Adipose tissue (tissue), 3 donors: ENCODE data around the gene ZNF35. TPM values are rescaled to one million over a fixed set of nuclear protein-coding genes. Genes with fewer than 3 reads are reported as not detected.

Experiments used
- H3K27ac ChIP-seq: one replicate; pipeline ENCODE4 v1.5.1; 2013; ENCODE audit warnings: low read depth, low read length
- WGBS, 3 donors: extraction: QIAGEN DNeasy Blood & Tissue Kit; methylation state at CpG; one replicate each; pipeline ENCODE4 v1.1.7; 2013; 5-methylcytosine and 5-hydroxymethylcytosine counted together
- polyA plus RNA-seq, 3 donors: library from polyadenylated mRNA; stranded (reverse); fragments of 200-250 nt; gene quantifications; one replicate each; pipeline ENCODE4 v1.2.3, GENCODE V29; 2013
- donor health status: healthy with polysubstance abuse.
- donor health status: Bipolar disorder and iron deficiency.
- donor health status: healthy.

Gene ZNF35
- polyA plus RNA-seq, 3 donors, result 1.2 to 5.5 (median 4.9) TPM

GRCh38 chr3:44678480-44679116, 30.1 kb downstream of the ZNF35 start:
- H3K27ac ChIP-seq, result no peak overlapping the region
- 89 to 99% (median 93%) methylated on average over 5 of the region's 5 CpGs for WGBS, 3 donors

DNA sequence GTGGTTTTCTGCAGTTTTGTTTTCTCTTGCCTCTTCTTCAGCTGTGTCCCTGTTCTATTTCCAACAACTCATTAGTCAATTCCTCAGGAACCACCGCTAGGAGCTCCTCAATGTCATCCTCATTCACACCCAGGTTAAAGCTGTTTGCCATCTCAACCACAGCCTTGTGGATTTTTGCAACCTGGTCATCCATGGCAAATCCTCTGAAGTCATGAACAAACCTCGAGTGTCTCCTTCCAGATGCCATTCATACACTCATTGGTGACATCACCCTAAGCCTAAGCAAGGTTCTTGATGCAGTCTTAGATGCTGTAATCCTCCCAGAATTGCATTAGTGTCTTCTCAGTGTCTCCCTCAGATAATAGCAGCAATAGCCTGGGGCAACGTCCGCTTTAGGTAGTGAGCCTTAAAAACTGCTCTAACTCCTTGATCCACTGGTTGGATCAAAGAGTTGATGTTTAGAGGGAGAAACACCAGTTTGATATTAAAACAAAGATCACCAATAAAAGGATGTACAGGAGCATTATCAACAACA, 32.5 kb downstream of the ZNF35 start:
- H3K27ac ChIP-seq, result no peak overlapping the region
- WGBS, 3 donors, result 96 to 99% (median 97%) methylated on average over 4 of the region's 4 CpGs

GRCh38 chr3:44682182-44682896, 33.8 kb downstream of the ZNF35 start:
- 89 to 93% (median 91%) methylated on average over 2 of the region's 2 CpGs for WGBS, 3 donors
- no peak overlapping the region for H3K27ac ChIP-seq

- WGBS, 3 donors, result 1 to 3% (median 2%) methylated on average over 48 of the region's 48 CpGs
- no peak overlapping the region for H3K27ac ChIP-seq
Measured at GRCh38 chr3:44685128-44685800, 36.7 kb downstream of the ZNF35 start.

DNA sequence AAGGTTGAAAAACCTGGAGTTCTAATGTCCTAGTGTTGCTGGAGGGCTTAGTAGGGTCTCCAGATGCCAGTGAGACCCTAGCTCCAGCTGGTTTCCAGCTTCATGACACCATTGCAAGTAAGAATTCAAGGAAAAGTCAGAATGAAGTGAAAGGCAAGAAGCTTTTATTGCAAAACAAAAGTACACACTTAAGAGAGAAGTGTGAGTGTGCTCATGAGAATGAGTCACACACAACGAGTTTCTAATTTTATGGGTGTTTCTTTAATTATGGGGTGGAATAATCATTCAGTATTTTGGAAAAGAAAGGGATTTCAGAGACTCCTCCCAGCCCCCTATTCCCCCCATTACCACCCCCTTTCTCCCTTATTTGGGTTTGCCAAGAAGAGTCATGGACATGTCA, 39.4 kb downstream of the ZNF35 start:
- WGBS, 3 donors, result 48 to 77% (median 74%) methylated on average over 1 of the region's 1 CpG
- no peak overlapping the region for H3K27ac ChIP-seq

Other genes starting within 250 kb of the ZNF35 start
- gene ZNF445, start 171.1 kb upstream of the ZNF35 start, polyA plus RNA-seq, result 1 to 10 TPM; 2.2 to 5.8 (median 2.8) TPM
- 1 to 10 TPM; 1.6 to 3.3 (median 1.8) TPM for gene ZKSCAN7, start 93.5 kb upstream of the ZNF35 start, polyA plus RNA-seq
- 1 to 10 TPM in 1 of 3 donors, under 1 TPM in 2; 0.58 to 1.3 (median 0.70) TPM for gene ZNF660, start 63.8 kb upstream of the ZNF35 start, polyA plus RNA-seq
- gene ZNF197, start 23.7 kb upstream of the ZNF35 start, polyA plus RNA-seq, result 1 to 10 TPM; 4.9 to 9.0 (median 5.2) TPM
- gene ZNF502, start 63.9 kb downstream of the ZNF35 start, polyA plus RNA-seq, result 1 to 10 TPM; 1.7 to 1.9 (median 1.8) TPM
- gene ZNF501, start 80.9 kb downstream of the ZNF35 start, polyA plus RNA-seq, result 1 to 10 TPM in 2 of 3 donors, under 1 TPM in 1; 0.91 to 1.7 (median 1.3) TPM
- 10 to 100 TPM in 1 of 3 donors, 1 to 10 TPM in 2; 6.6 to 12.3 (median 8.0) TPM for gene KIAA1143, start 112.9 kb downstream of the ZNF35 start, polyA plus RNA-seq
- gene KIF15, start 113.1 kb downstream of the ZNF35 start, polyA plus RNA-seq, result under 1 TPM; 0.16 to 0.67 (median 0.24) TPM
- gene TMEM42, start 213.2 kb downstream of the ZNF35 start, polyA plus RNA-seq, result 10 to 100 TPM; 10.5 to 19.2 (median 12.9) TPM
- under 1 TPM in 1 of 3 donors, not detected in 2; 0.22 TPM for gene TGM4, start 225.9 kb downstream of the ZNF35 start, polyA plus RNA-seq